ENCODE results near the gene PLA1A. TPM values are rescaled to one million over a fixed set of nuclear protein-coding genes. Genes with fewer than 3 reads are reported as not detected.

Gene PLA1A
- polyA plus RNA-seq, 3 donors, result 0.36 TPM; not detected in 2

Other genes starting within 250 kb of the PLA1A start
- gene TMEM39A, start 134.3 kb upstream of the PLA1A start, polyA plus RNA-seq, result 10 to 100 TPM in 2 of 3 donors, 1 to 10 TPM in 1; 9.6 to 12.2 (median 11.6) TPM
- gene POGLUT1, start 128.9 kb upstream of the PLA1A start, polyA plus RNA-seq, result 10 to 100 TPM; 10.1 to 34.8 (median 30.3) TPM
- 10 to 100 TPM; 34.1 to 81.1 (median 78.2) TPM for gene TIMMDC1, start 99.3 kb upstream of the PLA1A start, polyA plus RNA-seq
- under 1 TPM; 0.47 to 0.87 (median 0.47) TPM for gene CD80, start 38.3 kb upstream of the PLA1A start, polyA plus RNA-seq
- gene ADPRH, start 18.4 kb upstream of the PLA1A start, polyA plus RNA-seq, result 10 to 100 TPM; 10.6 to 37.8 (median 31.5) TPM
- gene POPDC2, start 62.7 kb downstream of the PLA1A start, polyA plus RNA-seq, result 1 to 10 TPM in 1 of 3 donors, under 1 TPM in 2; 0.58 to 6.7 (median 0.63) TPM
- gene COX17, start 79.5 kb downstream of the PLA1A start, polyA plus RNA-seq, result 10 to 100 TPM; 23.0 to 83.6 (median 81.6) TPM
- under 1 TPM in 1 of 3 donors, not detected in 2; 0.14 TPM for gene CFAP91, start 105.1 kb downstream of the PLA1A start, polyA plus RNA-seq
- gene NR1I2, start 184.2 kb downstream of the PLA1A start, polyA plus RNA-seq, result under 1 TPM in 1 of 3 donors, not detected in 2; 0.07 TPM